HepG2 (cell line): ENCODE data around the gene CTNNA1. TPM values are rescaled to one million over a fixed set of nuclear protein-coding genes. Genes with fewer than 3 reads are reported as not detected.

ENCODE experiments used
- CHCHD3 ChIP-seq: sonication (generic); formaldehyde crosslinking; IDR thresholded peaks from 2 replicates; pipeline ENCODE4 v1.8.0; 2022; ENCODE audit warnings: mild to moderate bottlenecking, missing genetic modification reagents, moderate library complexity
- HNRNPL ChIP-seq: fragments of 200-400 bp; formaldehyde crosslinking; IDR thresholded peaks from 2 replicates; pipeline ENCODE4 v1.6.1; 2017; ENCODE audit warnings: mild to moderate bottlenecking, low read depth, low read length
- RXRA ChIP-seq: sonication (generic); formaldehyde crosslinking; IDR thresholded peaks from 2 replicates; pipeline ENCODE4 v1.5.1; 2020; ENCODE audit warnings: missing genetic modification reagents
- SALL1 ChIP-seq: sonication (generic); formaldehyde crosslinking; IDR thresholded peaks from 2 replicates; pipeline ENCODE4 v1.8.0; 2022; ENCODE audit warnings: mild to moderate bottlenecking, missing genetic modification reagents
- ZBTB40 ChIP-seq, 2 experiments: fragments of 450-650 bp in 1 of 2; sonication (generic) in 1 of 2; formaldehyde crosslinking in 1 of 2; IDR thresholded peaks; 2 replicates each; pipeline versions ENCODE4 v1.6.1 to v1.8.0; 2016 to 2022; ENCODE audit warnings: antibody characterized with exemption in 1 of 2, mild to moderate bottlenecking in 1 of 2, missing genetic modification reagents in 1 of 2
- ZMAT3 ChIP-seq: sonication (generic); formaldehyde crosslinking; conservative IDR thresholded peaks from 2 replicates; pipeline ENCODE4 v1.7.0; 2021; ENCODE audit warnings: missing genetic modification reagents
- polyA plus RNA-seq, 8 experiments: library from polyadenylated mRNA; depleted of rRNA in 3 of 8; stranded (reverse) in 7 of 8; unstranded in 1 of 8; fragments of >200 nt; fragmentation: Illumina TruSeq in 4 of 8; extraction: Trizol in 4 of 8; gene quantifications; 2 replicates each; pipeline versions ENCODE4 v1.2.1 to v1.2.3, GENCODE V29; 2011 to 2016; ENCODE audit warnings: low read depth in 4 of 8, missing spikeins in 1 of 8, mixed read lengths in 1 of 8; ENCODE audit not compliant: insufficient read depth in 1 of 8
- total RNA-seq, 5 experiments: library from RNA; depleted of rRNA; stranded (reverse); fragments of >200 nt; fragmentation: Illumina TruSeq; extraction: Trizol; gene quantifications; 2 replicates each; pipeline ENCODE4 v1.2.3, GENCODE V29; 2016; ENCODE audit warnings: low read depth in 1 of 5

CTNNA1 gene
- total and polyA plus RNA-seq, 2 of the 13 experiments (the other 11 are each of a cell fraction or from before 2014, with no cell fraction given) = 66.8 to 162 TPM

- no peak for TF ChIP-seq ZBTB40 (IDR thresholded peaks at IDR 0.05)
- no peak for TF ChIP-seq ZBTB40 (CRISPR knock-in tag; IDR thresholded peaks at IDR 0.05)
- no peak for TF ChIP-seq HNRNPL
- TF ChIP-seq RXRA (CRISPR knock-in tag) = no peak
- TF ChIP-seq CHCHD3 (CRISPR knock-in tag) = no peak
- no peak for TF ChIP-seq SALL1 (CRISPR knock-in tag)
- TF ChIP-seq ZMAT3 (CRISPR knock-in tag) = no peak
These were observed 228.4 kb downstream of the CTNNA1 start (continued) for GRCh38 chr5:138981586-138981985.
